Vagina (tissue), 2 donors: Measurements from ENCODE around the gene TMEM86A.

ENCODE experiments used
- POLR2A ChIP-seq, 2 donors: fragments of 450-650 bp; IDR thresholded peaks; one replicate each; pipeline ENCODE4 v1.6.1; 2017; ENCODE audit warnings: antibody characterized with exemption in 2 of 2, mild to moderate bottlenecking in 2 of 2, moderate library complexity in 2 of 2
- POLR2AphosphoS5 ChIP-seq, 2 donors: sonication (generic); formaldehyde crosslinking; IDR thresholded peaks; one replicate each; pipeline ENCODE4 v1.9.0; 2017; ENCODE audit warnings: antibody characterized with exemption in 2 of 2, mild to moderate bottlenecking in 2 of 2, low read depth in 1 of 2; ENCODE audit not compliant: insufficient read depth in 1 of 2

DNA sequence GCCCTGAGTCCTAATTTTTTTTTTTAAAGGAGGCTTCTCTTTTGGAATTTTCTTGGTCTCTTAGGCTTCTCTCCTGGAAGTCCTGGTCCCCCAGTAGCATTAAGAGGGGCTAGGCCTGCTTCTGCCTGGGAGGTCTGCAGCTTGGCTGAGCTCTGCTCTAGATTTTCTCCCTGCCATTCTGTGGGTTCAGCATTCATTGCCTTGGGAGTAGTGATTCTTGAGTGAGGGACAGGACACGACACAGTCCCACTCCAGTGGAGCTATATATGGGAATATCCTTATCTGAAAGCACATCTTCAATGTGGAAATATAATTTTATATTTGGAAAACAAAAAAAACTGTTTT lies 23.7 kb downstream of the TMEM86A start:
- TF ChIP-seq POLR2A (IDR thresholded peaks at IDR 0.05): no peak
- no peak for TF ChIP-seq POLR2AphosphoS5 (IDR thresholded peaks at IDR 0.05; ENCODE audit: insufficient read depth in 1 of 2, low read depth in 1 of 2)
